Fibroblast of skin of right biceps (primary cell): ENCODE results near the gene SPARC.

Source experiments
- DNase-seq: peaks from one replicate; pipeline ENCODE4 v3.0.0-alpha.2; 2013

SPARC gene

GRCh38 chr5:151657114-151657513, 29.6 kb downstream of the SPARC start:
- DNase-seq = no peak

- no peak for DNase-seq
These were observed 30.4 kb downstream of the SPARC start for GRCh38 chr5:151656311-151656710.

GRCh38 chr5:151651997-151652645, 34.6 kb downstream of the SPARC start:
- peak; percentile 72 for DNase-seq

DNA sequence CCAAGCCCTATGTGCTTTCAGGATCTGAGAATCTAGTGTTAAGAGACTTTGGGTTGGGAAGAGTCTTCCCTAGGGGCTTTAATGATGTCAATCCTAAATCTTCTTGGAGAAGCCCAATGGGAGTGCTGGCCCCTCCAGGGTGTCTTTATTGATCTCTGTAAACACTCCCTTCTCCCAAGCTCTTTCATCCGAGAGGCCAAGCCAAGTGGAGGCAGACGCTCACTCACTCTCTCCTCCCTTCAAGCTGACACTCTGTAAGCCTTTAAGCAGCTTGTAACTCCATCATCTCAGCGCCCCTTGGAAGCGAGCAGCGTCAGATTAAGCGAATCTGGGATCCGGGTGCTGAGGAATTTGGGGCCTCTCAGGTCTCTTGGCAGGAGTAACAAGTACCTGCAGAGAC, 37.7 kb downstream of the SPARC start:
- no peak for DNase-seq

DNA sequence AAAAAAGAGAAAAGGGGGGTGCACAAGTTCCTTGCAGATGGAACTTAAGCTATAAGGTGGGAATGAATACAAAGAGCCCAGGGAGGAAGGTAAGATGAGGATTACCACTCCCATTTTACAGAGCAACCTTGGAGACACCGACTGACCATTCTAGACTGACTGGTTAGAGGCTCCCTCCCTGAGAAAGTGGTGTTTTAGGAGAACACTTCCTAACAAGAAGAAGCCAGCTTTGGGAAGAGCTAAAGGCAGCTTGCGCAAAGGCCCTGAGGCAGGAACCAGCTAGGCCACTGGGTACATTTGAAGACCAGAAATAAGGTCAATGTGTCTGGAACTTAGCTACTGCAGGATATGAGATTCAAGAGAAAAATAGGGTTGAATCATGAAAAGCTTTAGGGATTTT, 38.6 kb downstream of the SPARC start:
- no peak for DNase-seq

GRCh38 chr5:151647320-151647861, 39.3 kb downstream of the SPARC start:
- DNase-seq = no peak

DNA sequence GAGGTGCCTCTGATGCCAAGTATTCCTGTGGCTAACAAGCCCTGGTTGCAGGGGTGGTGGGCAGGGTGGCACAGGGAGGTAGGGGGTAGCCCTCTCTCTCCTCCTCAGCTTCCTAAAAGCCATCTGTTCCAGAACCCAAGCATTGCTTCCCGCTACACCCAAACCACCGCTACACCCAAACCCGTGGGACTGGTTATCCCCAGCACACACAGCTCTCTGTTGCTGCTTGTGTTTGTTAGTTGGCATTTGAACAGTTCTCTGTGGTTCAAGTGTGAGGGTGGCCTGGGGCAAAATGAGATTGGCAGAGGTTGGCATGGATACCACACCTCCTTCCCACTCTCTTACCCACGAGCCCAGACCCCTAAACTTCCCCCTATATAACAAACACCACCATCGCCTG, 40.4 kb downstream of the SPARC start:
- DNase-seq = no peak

GRCh38 chr5:151643388-151643787, 43.3 kb downstream of the SPARC start:
- DNase-seq = no peak

DNA sequence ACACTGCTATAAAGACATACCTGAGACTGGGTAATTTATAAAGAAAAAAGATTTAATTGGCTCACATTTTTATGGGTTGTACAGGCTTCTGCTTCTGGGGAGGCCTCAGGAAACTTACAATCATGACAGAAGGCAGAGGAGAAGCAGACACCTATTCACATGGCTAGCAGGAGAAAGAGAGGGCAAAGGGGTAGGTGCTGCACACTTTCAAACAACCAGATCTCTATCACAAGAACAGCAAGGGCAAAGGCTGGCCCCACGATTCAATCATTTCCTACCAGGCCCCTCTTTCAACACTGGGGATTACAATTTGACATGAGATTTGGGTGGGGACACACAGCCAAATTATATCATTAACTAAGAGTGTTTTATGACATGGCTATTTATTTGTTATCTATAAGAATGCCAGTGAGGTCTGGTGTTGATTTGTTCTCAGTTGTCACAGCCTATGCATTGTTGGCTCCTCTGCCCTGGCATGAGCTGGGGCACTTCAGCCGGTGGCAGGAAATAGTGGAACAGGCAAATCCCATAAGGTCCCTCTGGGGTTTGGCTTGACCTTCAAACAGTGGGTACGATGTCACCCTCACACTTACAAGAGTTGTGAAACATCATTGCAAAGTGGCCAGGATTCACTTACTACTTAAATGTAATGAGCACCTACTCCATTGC, 44.1 kb downstream of the SPARC start:
- no peak for DNase-seq

DNA sequence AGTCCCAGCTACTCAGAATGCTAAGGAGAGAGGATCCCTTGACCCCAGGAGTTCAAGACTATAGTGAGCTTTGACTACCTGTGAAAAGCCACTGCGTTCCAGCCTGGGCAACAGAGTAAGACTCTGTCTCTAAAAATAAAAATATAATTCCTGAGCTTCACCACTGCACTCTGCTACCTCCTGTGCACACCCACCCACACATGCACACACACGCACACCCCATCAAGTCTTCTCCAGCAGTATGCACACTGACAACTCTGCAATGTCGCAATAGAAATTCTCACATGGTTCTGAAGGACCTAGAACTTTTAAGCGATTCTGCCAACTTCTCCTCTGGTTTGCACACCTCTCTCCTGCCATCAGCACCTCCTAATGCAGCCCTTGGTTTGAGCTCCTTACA, 48.1 kb downstream of the SPARC start:
- DNase-seq = no peak

DNA sequence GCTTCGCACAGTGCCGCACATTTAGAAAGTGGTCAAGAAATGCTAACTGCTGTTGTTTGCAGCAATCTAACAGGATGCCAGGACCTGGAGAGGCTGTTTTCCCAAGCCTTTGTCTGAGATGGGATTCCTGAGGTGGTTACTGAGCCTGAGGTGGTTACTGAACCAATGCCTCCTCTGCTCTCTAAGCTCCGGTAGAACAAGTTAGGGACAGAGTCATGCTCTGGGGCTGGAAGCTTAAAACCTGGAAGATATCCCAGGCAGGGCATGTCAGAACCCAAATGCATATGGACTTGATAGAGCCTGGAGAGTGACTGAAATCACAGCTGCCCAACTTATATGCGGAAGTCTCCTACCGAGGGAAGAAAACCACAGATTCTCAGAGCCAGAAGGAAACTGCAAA, 49.0 kb downstream of the SPARC start:
- DNase-seq = no peak

GRCh38 chr5:151633892-151634291, 52.8 kb downstream of the SPARC start:
- no peak for DNase-seq

GRCh38 chr5:151632941-151633340, 53.8 kb downstream of the SPARC start:
- no peak for DNase-seq

DNA sequence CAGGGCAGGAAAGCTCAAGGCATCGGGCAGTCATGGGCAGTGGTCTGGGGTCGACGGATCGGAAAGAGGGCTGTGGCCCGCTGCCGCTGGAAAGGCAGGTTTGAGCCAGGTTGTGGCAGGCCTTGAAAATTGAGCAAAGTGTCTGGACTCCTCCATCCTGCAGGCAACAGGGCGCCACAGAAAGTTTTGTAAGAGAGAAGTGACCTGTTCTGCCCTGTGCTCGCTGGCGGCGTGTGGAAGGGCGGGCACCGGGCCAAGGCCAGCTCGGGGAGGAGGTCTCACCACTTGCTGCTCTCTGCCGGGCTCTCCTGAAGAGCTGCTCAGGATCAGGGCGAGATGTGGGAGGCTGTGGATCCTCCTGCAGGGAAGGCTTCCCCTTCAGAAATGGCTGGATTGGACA, 54.2 kb downstream of the SPARC start:
- no peak for DNase-seq

GRCh38 chr5:151631941-151632340, 54.8 kb downstream of the SPARC start:
- DNase-seq = no peak

DNA sequence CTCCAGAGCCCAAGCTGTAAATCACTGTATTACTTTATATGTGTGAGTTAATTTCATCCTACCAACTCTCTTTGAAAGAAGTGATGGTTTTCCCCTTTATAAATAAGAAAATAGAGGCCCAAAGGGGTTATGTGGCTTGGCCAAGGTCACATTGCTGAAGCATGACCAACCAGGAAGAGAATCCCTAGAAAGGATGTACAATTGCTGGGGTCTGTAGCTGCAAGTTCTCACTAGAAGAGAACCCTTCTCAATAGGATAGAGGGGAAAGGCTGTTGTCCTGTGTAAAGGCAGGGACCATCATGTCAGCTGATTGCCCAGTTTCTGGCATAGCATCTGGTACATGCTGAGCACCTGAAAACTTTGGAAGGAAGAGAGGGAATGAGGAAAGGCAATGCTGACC, 56.6 kb downstream of the SPARC start:
- no peak for DNase-seq

- DNase-seq = peak; percentile 11
These were observed 58.4 kb downstream of the SPARC start for GRCh38 chr5:151628112-151628823.

- DNase-seq = no peak
These were observed 59.1 kb downstream of the SPARC start for GRCh38 chr5:151627650-151628049.

DNA sequence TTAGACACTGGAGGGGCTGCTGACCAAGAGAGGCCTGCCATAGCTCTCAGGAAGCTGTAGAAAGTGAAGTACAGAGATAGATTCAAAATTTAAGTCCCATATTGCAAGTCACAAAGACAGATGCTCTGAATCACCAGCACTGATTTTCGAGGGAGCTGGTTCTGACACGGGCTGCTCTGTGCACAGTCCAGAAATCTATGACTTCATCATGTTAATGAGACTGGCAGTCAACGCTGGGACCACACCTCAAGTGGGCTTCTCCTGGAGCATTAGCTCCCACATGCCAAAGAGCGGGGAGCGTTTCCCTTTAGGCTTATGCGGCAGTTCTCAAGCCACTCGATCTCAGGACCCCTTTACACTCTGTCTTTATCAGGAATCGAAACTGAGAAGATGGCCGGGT, 61.4 kb downstream of the SPARC start:
- DNase-seq = no peak

DNA sequence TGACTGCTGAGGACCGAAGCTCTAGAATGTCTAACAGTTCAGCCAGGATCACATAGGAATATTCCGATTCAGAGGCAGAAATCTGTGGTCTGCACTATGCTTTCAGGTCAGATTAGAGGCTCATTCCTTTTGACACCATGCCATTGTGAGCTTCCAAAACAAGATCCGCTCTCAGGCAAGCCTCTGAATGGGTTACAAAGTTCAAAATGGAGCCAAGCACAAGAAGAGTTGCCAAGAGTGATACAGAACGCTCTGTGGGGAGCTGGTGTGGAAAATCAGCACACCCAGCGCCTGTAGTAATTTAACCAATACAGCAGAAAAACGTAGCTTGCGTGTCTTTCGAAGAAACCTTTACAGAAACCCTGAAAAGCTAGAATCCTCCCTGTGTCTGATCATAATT, 62.2 kb downstream of the SPARC start:
- no peak for DNase-seq

GRCh38 chr5:151622367-151623088, 64.2 kb downstream of the SPARC start:
- no peak for DNase-seq

- no peak for DNase-seq
These were observed 66.3 kb downstream of the SPARC start for GRCh38 chr5:151620461-151620840.

DNA sequence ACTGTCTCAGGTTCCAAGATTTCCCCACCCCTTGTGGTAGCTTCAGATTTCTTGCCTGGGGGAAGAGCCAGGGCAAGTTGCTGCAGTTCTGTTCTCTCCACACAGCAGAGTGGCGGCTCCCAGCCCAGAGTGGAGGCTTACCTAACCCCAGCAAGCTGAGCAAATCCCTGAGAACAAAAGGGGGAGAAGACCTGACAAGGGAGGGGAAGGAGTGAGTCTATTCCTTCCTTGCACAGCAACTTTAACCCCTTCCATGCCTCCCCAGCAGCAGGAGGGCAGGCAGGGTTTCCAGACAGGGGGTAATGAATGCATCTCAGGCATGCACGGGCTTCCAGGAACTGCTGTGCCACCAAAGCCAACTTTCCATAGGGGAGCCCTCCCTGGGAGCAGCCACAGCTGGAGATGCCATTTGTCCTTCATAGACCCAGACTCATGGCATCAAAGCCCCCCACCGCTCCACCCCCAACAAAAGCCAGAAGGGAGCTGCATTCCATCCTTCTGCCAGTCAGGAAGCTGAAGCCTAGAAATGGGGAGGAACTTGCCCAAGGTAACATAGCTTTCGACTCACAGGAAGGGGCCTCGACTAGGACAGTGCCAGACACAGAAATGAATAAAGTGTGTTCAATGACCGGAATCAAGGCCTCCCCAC, 66.8 kb downstream of the SPARC start:
- DNase-seq = no peak
